H1 (cell line): ENCODE data around the gene CCDC92B. TPM values are rescaled to one million over a fixed set of nuclear protein-coding genes. Genes with fewer than 3 reads are reported as not detected.

ENCODE experiments used
- CTCF ChIA-PET: fragments of 300-600 bp; sonication (Branson Sonifier 250); formaldehyde crosslinking; loops from one replicate; lab custom pipeline; 2021; ENCODE audit not compliant: partially characterized antibody; lab: Charles Lee
- POLR2A ChIA-PET: fragments of 300-600 bp; sonication (Branson Sonifier 250); formaldehyde crosslinking; loops from one replicate; lab custom pipeline; 2021; ENCODE audit warnings: inconsistent platforms; ENCODE audit not compliant: partially characterized antibody; lab: Charles Lee
- DNase-seq, 2 experiments: peaks; one replicate each; pipeline versions ENCODE4 v3.0.0 to v3.0.0-alpha.2; 2010 to 2022; ENCODE audit warnings: low spot score in 2 of 2, low read depth in 1 of 2, mixed read lengths in 1 of 2
- FAIRE-seq: peaks from 2 replicates; lab custom pipeline; 2011; peaks lifted over from hg19 to GRCh38; lab: Jason Lieb, UNC
- H2AFZ ChIP-seq: 2 replicates; pipeline ENCODE4 v1.8.1; 2012; ENCODE audit warnings: low read length, inconsistent platforms
- H2AK5ac ChIP-seq: 2 replicates; pipeline ENCODE4 v1.6.1; 2013; ENCODE audit warnings: low read depth, low read length
- H2BK120ac ChIP-seq: replicated peaks from 2 replicates; pipeline ENCODE3; 2013; ENCODE audit warnings: low read depth, low read length, inconsistent platforms
- H2BK12ac ChIP-seq: 2 replicates; pipeline ENCODE4 v1.6.1; 2013; ENCODE audit warnings: low read depth, low read length
- H2BK15ac ChIP-seq: 2 replicates; pipeline ENCODE4 v1.6.1; 2013; ENCODE audit warnings: low read length
- H2BK20ac ChIP-seq: 2 replicates; pipeline ENCODE4 v1.6.1; 2013; ENCODE audit warnings: low read length
- H2BK5ac ChIP-seq: 2 replicates; pipeline ENCODE4 v1.6.1; 2013; ENCODE audit warnings: low read depth, low read length
- H3K14ac ChIP-seq: 2 replicates; pipeline ENCODE4 v1.6.1; 2013; ENCODE audit warnings: inconsistent platforms; ENCODE audit not compliant: insufficient read length
- H3K18ac ChIP-seq: 2 replicates; pipeline ENCODE4 v1.6.1; 2013; ENCODE audit warnings: low read length; ENCODE audit errors: extremely low read depth
- H3K23ac ChIP-seq: 2 replicates; pipeline ENCODE4 v1.6.1; 2013; ENCODE audit warnings: inconsistent platforms; ENCODE audit not compliant: insufficient read length
- H3K23me2 ChIP-seq: 2 replicates; pipeline ENCODE4 v1.6.1; 2013; ENCODE audit warnings: low read depth, low read length
- H3K27ac ChIP-seq: 2 replicates; pipeline ENCODE4 v1.6.1; 2011; ENCODE audit warnings: low read depth, low read length, inconsistent platforms
- H3K27me3 ChIP-seq, 4 experiments: replicated peaks in 1 of 4; 1 replicate in 1 of 4; 2 replicates in 3 of 4; pipeline versions ENCODE4 v1.6.1 to v1.8.1; 2011 to 2013; ENCODE audit warnings: low read length in 3 of 4, mild to moderate bottlenecking in 3 of 4, inconsistent platforms in 2 of 4, mixed read lengths in 2 of 4, moderate library complexity in 1 of 4; ENCODE audit not compliant: control insufficient read depth in 3 of 4, insufficient read depth in 3 of 4; ENCODE audit errors: extremely low read depth in 1 of 4
- H3K36me3 ChIP-seq, 4 experiments: 2 replicates each; pipeline versions ENCODE4 v1.6.1 to v1.8.1; 2011 to 2013; ENCODE audit warnings: mild to moderate bottlenecking in 4 of 4, low read length in 3 of 4, moderate library complexity in 2 of 4, control low read depth in 1 of 4, inconsistent platforms in 1 of 4; ENCODE audit not compliant: insufficient read depth in 4 of 4, control insufficient read depth in 2 of 4
- H3K4ac ChIP-seq: replicated peaks from 2 replicates; pipeline ENCODE3; 2013; ENCODE audit warnings: low read length, low read depth, mixed read lengths, inconsistent platforms; ENCODE audit not compliant: insufficient read length
- H3K4me1 ChIP-seq, 4 experiments: replicated peaks in 1 of 4; 1 replicate in 1 of 4; 2 replicates in 3 of 4; pipeline versions ENCODE4 v1.6.1 to v1.8.1; 2011 to 2013; ENCODE audit warnings: low read length in 3 of 4, inconsistent platforms in 2 of 4, mixed read lengths in 1 of 4; ENCODE audit not compliant: insufficient read depth in 4 of 4, control insufficient read depth in 3 of 4
- H3K4me2 ChIP-seq, 2 experiments: 2 replicates each; pipeline versions ENCODE4 v1.6.1 to v1.8.1; 2011 to 2013; ENCODE audit warnings: low read depth in 2 of 2, low read length in 2 of 2, control low read depth in 1 of 2, inconsistent platforms in 1 of 2, mild to moderate bottlenecking in 1 of 2; ENCODE audit not compliant: insufficient read depth in 1 of 2
- H3K4me3 ChIP-seq, 4 experiments: fragments of 200-600, 300-600 bp in 1 of 4; sonication (generic), shearing (Covaris generic), sonication (Bioruptor Twin) in 1 of 4; 2 replicates each; pipeline versions ENCODE4 v1.5.1 to v1.8.1; 2011 to 2016; ENCODE audit warnings: low read length in 4 of 4, low read depth in 3 of 4, control low read depth in 2 of 4, inconsistent platforms in 2 of 4, mild to moderate bottlenecking in 2 of 4, mixed read lengths in 1 of 4, moderate library complexity in 1 of 4; ENCODE audit not compliant: insufficient read depth in 2 of 4; ENCODE audit errors: extremely low read depth in 1 of 4
- H3K56ac ChIP-seq: replicated peaks from 2 replicates; pipeline ENCODE3; 2013; ENCODE audit warnings: low read depth, mild to moderate bottlenecking, mixed read lengths, low read length, inconsistent platforms; ENCODE audit not compliant: insufficient read length
- H3K79me1 ChIP-seq: 2 replicates; pipeline ENCODE4 v1.6.1; 2013; ENCODE audit warnings: low read depth, low read length, control low read depth
- H3K79me2 ChIP-seq, 2 experiments: 2 replicates each; pipeline versions ENCODE4 v1.6.1 to v1.8.1; 2012 to 2013; ENCODE audit warnings: low read length in 2 of 2, mild to moderate bottlenecking in 2 of 2, inconsistent platforms in 1 of 2; ENCODE audit not compliant: insufficient read depth in 2 of 2, control insufficient read depth in 1 of 2
- H3K9ac ChIP-seq, 4 experiments: replicated peaks in 1 of 4; 1 replicate in 1 of 4; 2 replicates in 3 of 4; pipeline versions ENCODE4 v1.6.1 to v1.8.1; 2011 to 2013; ENCODE audit warnings: low read depth in 3 of 4, low read length in 3 of 4, control low read depth in 2 of 4, mild to moderate bottlenecking in 2 of 4, moderate library complexity in 2 of 4, inconsistent platforms in 1 of 4; ENCODE audit errors: extremely low read depth in 1 of 4
- H3K9me3 ChIP-seq, 2 experiments: 2 replicates each; pipeline versions ENCODE4 v1.6.1 to v1.8.1; 2012 to 2013; ENCODE audit warnings: mild to moderate bottlenecking in 2 of 2, moderate library complexity in 2 of 2, control low read depth in 1 of 2, inconsistent platforms in 1 of 2, low read depth in 1 of 2, low read length in 1 of 2, mixed read lengths in 1 of 2; ENCODE audit not compliant: insufficient read depth in 2 of 2
- H4K20me1 ChIP-seq, 2 experiments: replicated peaks in 1 of 2; 2 replicates each; pipeline versions ENCODE3 to v1.8.1; 2011 to 2013; ENCODE audit warnings: inconsistent platforms in 2 of 2, low read length in 2 of 2, mild to moderate bottlenecking in 1 of 2; ENCODE audit not compliant: insufficient read depth in 2 of 2, control insufficient read depth in 1 of 2
- H4K5ac ChIP-seq: 2 replicates; pipeline ENCODE4 v1.6.1; 2013; ENCODE audit warnings: low read length, low read depth, mixed read lengths, inconsistent platforms; ENCODE audit not compliant: insufficient read length
- H4K8ac ChIP-seq: 2 replicates; pipeline ENCODE4 v1.8.0; 2013; ENCODE audit warnings: mild to moderate bottlenecking, moderate library complexity, low read length, inconsistent platforms; ENCODE audit not compliant: insufficient read depth; ENCODE audit errors: extremely low read depth
- H4K91ac ChIP-seq: replicated peaks from 2 replicates; pipeline ENCODE3; 2013; ENCODE audit warnings: low read length, mixed read lengths, inconsistent platforms; ENCODE audit not compliant: insufficient read length
- BCL11A ChIP-seq, 2 experiments: IDR thresholded peaks; one replicate each; pipeline ENCODE4 v1.6.1; 2011; ENCODE audit warnings: low read depth in 2 of 2, low read length in 2 of 2, mild to moderate bottlenecking in 2 of 2
- CTBP2 ChIP-seq: IDR thresholded peaks from 2 replicates; pipeline ENCODE4 v1.7.0; 2011; ENCODE audit warnings: borderline replicate concordance, mild to moderate bottlenecking, moderate library complexity, mixed read lengths, low read length; ENCODE audit not compliant: insufficient read depth, insufficient read length
- E2F6 ChIP-seq: IDR thresholded peaks from 2 replicates; pipeline ENCODE4 v1.6.1; 2012; ENCODE audit warnings: inconsistent platforms
- FOSL1 ChIP-seq: IDR thresholded peaks from 2 replicates; pipeline ENCODE4 v1.6.1; 2011; ENCODE audit warnings: mild to moderate bottlenecking, low read depth, low read length, moderate library complexity; ENCODE audit not compliant: insufficient read depth
- HDAC6 ChIP-seq: IDR thresholded peaks from one replicate; pipeline ENCODE4 v1.7.1; 2012; ENCODE audit warnings: low read depth, mild to moderate bottlenecking, inconsistent platforms, low read length, moderate library complexity
- JUND ChIP-seq: IDR thresholded peaks from 2 replicates; pipeline ENCODE4 v1.6.1; 2011; ENCODE audit warnings: mild to moderate bottlenecking, improper control_type of control experiment, low read length
- KDM5A ChIP-seq: fragments of 200-600 bp; IDR thresholded peaks from 2 replicates; pipeline ENCODE4 v1.7.1; 2012; ENCODE audit warnings: mild to moderate bottlenecking, low read length, inconsistent platforms, mixed read lengths
- PHF8 ChIP-seq: fragments of 200-600 bp; sonication (generic); conservative IDR thresholded peaks from 2 replicates; pipeline ENCODE4 v1.7.1; 2012; ENCODE audit warnings: low read depth, mild to moderate bottlenecking, inconsistent platforms, low read length, moderate library complexity
- RFX5 ChIP-seq: IDR thresholded peaks from 2 replicates; pipeline ENCODE4 v1.6.1; 2011; ENCODE audit warnings: low read depth, low read length, improper control_type of control experiment, borderline replicate concordance
- RNF2 ChIP-seq: fragments of 200-900, 300-1000 bp; sonication (generic); IDR thresholded peaks from 2 replicates; pipeline ENCODE4 v1.7.1; 2016; ENCODE audit warnings: borderline replicate concordance, low read depth, mild to moderate bottlenecking, antibody characterized with exemption, low read length; ENCODE audit not compliant: poor library complexity, severe bottlenecking; ENCODE audit errors: missing control alignments
- SIRT6 ChIP-seq: IDR thresholded peaks from one replicate; pipeline ENCODE4 v1.7.1; 2012; ENCODE audit warnings: low read length, inconsistent platforms
- SP1 ChIP-seq: IDR thresholded peaks from 2 replicates; pipeline ENCODE4 v1.6.1; 2011; ENCODE audit warnings: low read depth, low read length
- SP4 ChIP-seq: IDR thresholded peaks from 2 replicates; pipeline ENCODE4 v1.6.1; 2012; ENCODE audit warnings: low read length, inconsistent platforms
- WGBS, 2 experiments: shearing (Covaris generic) in 1 of 2; methylation state at CpG; one replicate each; pipeline versions ENCODE4 v1.1.6 to v1.1.7; 2013 to 2015; ENCODE audit warnings: low lambda C conversion rate in 2 of 2, mixed read lengths in 2 of 2, inconsistent platforms in 1 of 2, low coverage in 1 of 2, missing lambda C conversion rate in 1 of 2; ENCODE audit not compliant: insufficient replicate concordance in 2 of 2, insufficient coverage in 1 of 2, insufficient read length in 1 of 2; ENCODE audit errors: extremely low coverage in 1 of 2, missing lambda C conversion rate in 1 of 2; 5-methylcytosine and 5-hydroxymethylcytosine counted together
- polyA plus RNA-seq, 7 experiments: library from polyadenylated mRNA; depleted of rRNA in 3 of 7; stranded (reverse) in 5 of 7; unstranded in 2 of 7; fragments of >200 nt in 5 of 7; fragments of 200-250 nt in 2 of 7; gene quantifications; 1 replicate in 5 of 7; 2 replicates in 1 of 7; 4 replicates in 1 of 7; pipeline versions ENCODE4 v1.2.1 to v1.2.3, GENCODE V29; 2011 to 2013; ENCODE audit warnings: missing spikeins in 2 of 7, mixed read lengths in 2 of 7
- total RNA-seq: library from RNA; stranded (reverse); fragmentation: NEBNext Ultra II Directional; extraction: Animal tissue kit (Norgen Biotek cat#: 25700); gene quantifications from 2 replicates; pipeline ENCODE4 v1.2.1, GENCODE V29; 2021

The CCDC92B gene
- total and polyA plus RNA-seq, 2 of the 8 experiments (the other 6 are each of a cell fraction or from before 2014, with no cell fraction given) = 5.5 to 12.1 TPM

GRCh38 chr17:2721603-2722002 is 27.8 kb downstream of the CCDC92B start:
- Histone ChIP-seq H3K79me2 (no peaks in the 10 kb centered on the region), H3K23ac (no peak overlapping the region), H3K27ac (no peak overlapping the region), H2BK20ac (no peak overlapping the region), H4K20me1 (peaks cover 0 to 2% of the 10 kb centered on the region in 2 experiments), H2BK15ac (no peak overlapping the region), H4K5ac (no peak overlapping the region), H3K4me3 (no peak overlapping the region), H3K56ac (no peak overlapping the region), H2BK5ac (no peak overlapping the region), H3K36me3 (no peaks in the 10 kb centered on the region), H3K4me1 (peaks cover 3 to 21% (median 9%) of the 10 kb centered on the region in 4 experiments), H3K79me1 (no peaks in the 10 kb centered on the region), H3K23me2 (peaks cover 9% of the 10 kb centered on the region; the same call in 1 of the 2 replicates), H3K9me3 (no peaks in the 10 kb centered on the region), H2AK5ac (no peak overlapping the region), H3K14ac (no peak overlapping the region), H4K8ac (0 out of 2 replicates have a peak overlapping the region, but pooled peaks have one; percentile 35), H4K91ac (no peak overlapping the region), H3K4me2 (no peak overlapping the region), H2BK12ac (no peak overlapping the region), H3K4ac (no peak overlapping the region), H2AFZ (no peak overlapping the region), H3K27me3 (peaks cover 0 to 4% (median 2%) of the 10 kb centered on the region in 4 experiments; a peak in 1 of 7 replicates), H2BK120ac (no peak overlapping the region), H3K9ac (no peak overlapping the region), H3K18ac (no peak overlapping the region)
- ChIA-PET POLR2A (interaction anchor here (0.7 to 1.9 kb wide), 6 partner anchors 11 to 324 kb away, joined by 3 to 4 read pairs (median 4); no protein-coding TSS in a partner anchor), CTCF (interaction anchor here (0.9 to 10.0 kb wide), 8 partner anchors 8 to 374 kb away, joined by 3 to 62 read pairs (median 4); no protein-coding TSS in a partner anchor)
- DNase-seq (no peak), FAIRE-seq (no peak)
- WGBS, 2 experiments = 79% methylated on average over 4 of the region's 4 CpGs; no CpG with 5 or more reads in 1 of the 2 experiments
- no peak for TF ChIP-seq BCL11A (IDR thresholded peaks at IDR 0.05; ENCODE audit: low read depth in 2 of 2, low read length in 2 of 2)
- no peak for TF ChIP-seq RFX5
- TF ChIP-seq KDM5A = no peak
- no peak for TF ChIP-seq SIRT6
- no peak for TF ChIP-seq SP1
- no peak for TF ChIP-seq RNF2
- no peak for TF ChIP-seq FOSL1
- no peak for TF ChIP-seq E2F6
- TF ChIP-seq JUND = no peak
- TF ChIP-seq SP4 = no peak
- TF ChIP-seq HDAC6 = no peak
- TF ChIP-seq PHF8 = no peak
- TF ChIP-seq CTBP2 = no peak
